Stomach (tissue), 4 donors: ENCODE data around the gene AMPH.

Experiments
- CTCF ChIP-seq, 7 experiments: fragments of 450-650 bp in 4 of 7; fragments of 200-600 bp in 3 of 7; sonication (generic) in 3 of 7; IDR thresholded peaks; one replicate each; pipeline ENCODE4 v1.5.1; 2016 to 2019; ENCODE audit warnings: antibody characterized with exemption in 7 of 7, control low read depth in 2 of 7, mild to moderate bottlenecking in 1 of 7
- POLR2A ChIP-seq, 4 donors: fragments of 450-650 bp; IDR thresholded peaks; one replicate each; pipeline ENCODE4 v1.6.1; 2016; ENCODE audit warnings: antibody characterized with exemption in 4 of 4, control low read depth in 2 of 4, mild to moderate bottlenecking in 1 of 4, moderate library complexity in 1 of 4
- POLR2AphosphoS5 ChIP-seq, 3 donors: sonication (generic); formaldehyde crosslinking; IDR thresholded peaks; one replicate each; pipeline ENCODE4 v1.6.1; 2016; ENCODE audit warnings: antibody characterized with exemption in 3 of 3

- TF ChIP-seq CTCF (IDR thresholded peaks at IDR 0.05) (no peak), POLR2A (IDR thresholded peaks at IDR 0.05) (no peak), POLR2AphosphoS5 (IDR thresholded peaks at IDR 0.05) (no peak)
Measured at GRCh38 chr7:38568497-38568896, 62.7 kb downstream of the AMPH start.
